ENCODE results near the gene RFTN1.

The RFTN1 gene

DNA sequence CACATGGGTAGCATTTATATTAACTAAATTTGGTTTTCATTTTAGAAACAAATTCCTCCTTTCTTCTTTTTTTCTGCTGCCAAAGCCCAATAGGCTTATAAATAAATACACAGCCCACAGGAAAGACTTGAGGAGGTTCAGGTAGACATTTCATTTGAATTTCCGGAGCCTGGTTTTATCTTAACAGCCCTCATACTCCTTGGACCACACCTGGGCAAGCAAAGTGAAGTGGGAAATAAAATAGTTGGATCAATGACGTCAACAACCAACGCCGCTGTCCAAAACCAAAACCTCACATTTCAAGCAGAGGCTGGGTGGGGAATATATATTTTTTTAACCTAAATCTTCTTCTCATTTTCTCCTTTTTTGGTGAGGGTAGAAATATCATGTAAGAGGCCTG is 53.2 kb downstream of the RFTN1 start:
- DNase-seq (ENCODE audit: low read depth): no peak
- H3K4me3 ChIP-seq (ENCODE audit: low read length): no peak overlapping the region
- TF ChIP-seq, protein P1, sequence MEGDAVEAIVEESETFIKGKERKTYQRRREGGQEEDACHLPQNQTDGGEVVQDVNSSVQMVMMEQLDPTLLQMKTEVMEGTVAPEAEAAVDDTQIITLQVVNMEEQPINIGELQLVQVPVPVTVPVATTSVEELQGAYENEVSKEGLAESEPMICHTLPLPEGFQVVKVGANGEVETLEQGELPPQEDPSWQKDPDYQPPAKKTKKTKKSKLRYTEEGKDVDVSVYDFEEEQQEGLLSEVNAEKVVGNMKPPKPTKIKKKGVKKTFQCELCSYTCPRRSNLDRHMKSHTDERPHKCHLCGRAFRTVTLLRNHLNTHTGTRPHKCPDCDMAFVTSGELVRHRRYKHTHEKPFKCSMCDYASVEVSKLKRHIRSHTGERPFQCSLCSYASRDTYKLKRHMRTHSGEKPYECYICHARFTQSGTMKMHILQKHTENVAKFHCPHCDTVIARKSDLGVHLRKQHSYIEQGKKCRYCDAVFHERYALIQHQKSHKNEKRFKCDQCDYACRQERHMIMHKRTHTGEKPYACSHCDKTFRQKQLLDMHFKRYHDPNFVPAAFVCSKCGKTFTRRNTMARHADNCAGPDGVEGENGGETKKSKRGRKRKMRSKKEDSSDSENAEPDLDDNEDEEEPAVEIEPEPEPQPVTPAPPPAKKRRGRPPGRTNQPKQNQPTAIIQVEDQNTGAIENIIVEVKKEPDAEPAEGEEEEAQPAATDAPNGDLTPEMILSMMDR (conservative IDR thresholded peaks at IDR 0.05; ENCODE audit: low read length): no peak

DNA sequence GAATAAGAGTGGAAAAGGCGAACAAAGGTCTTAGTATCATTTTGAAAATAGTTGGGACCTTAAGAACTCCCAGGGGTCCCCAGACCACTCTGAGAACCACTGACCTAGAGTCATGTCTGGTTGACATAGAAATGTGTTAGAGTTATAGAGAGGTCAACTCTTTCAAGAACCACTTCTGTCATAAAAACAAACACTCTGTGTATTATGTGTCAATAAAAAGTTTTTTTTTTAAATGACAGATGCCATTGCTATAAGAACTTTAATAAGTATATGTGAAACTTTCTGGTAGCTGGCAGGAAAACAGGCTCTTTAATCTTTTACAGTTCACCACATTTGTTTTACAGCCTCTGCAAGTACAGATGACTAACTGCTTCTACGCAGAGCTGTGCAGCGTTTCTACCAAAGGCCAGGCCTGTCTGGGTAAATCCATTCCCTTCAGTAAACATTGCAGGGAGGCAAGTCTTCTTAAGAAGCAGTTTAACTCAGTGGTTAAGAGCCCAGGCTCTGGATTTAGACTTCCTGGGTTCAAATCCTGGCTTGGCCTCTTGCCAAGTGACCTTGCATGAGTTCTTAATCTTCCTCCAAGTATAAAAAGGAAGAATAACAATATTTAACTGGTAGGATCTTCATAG is 56.6 kb downstream of the RFTN1 start:
- TF ChIP-seq, protein P1 (conservative IDR thresholded peaks at IDR 0.05; ENCODE audit: low read length): no peak
- peak; percentile 50 for DNase-seq (ENCODE audit: low read depth)
- no peak overlapping the region for H3K4me3 ChIP-seq (ENCODE audit: low read length)

DNA sequence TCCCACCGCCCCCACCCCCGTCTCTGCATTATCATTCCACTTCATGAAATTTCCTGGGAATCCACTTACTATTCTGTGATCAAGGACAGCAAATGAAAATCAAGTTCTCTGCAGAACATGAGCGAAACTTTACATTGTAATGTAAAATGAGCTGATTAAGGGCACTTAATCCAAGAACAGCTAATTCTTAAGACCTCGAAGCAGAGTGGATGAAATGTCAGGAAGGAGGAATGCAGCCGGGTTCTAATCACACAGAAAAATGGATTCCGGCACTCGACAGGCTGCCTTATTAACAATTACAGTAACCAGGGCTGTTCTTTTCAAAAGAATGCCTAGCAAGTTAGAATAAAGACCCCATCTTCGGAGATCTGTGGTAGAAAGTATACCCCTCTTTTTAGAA is 57.5 kb downstream of the RFTN1 start:
- no peak overlapping the region for H3K4me3 ChIP-seq (ENCODE audit: low read length)
- TF ChIP-seq, protein P1 (conservative IDR thresholded peaks at IDR 0.05; ENCODE audit: low read length): no peak
- no peak for DNase-seq (ENCODE audit: low read depth)

DNA sequence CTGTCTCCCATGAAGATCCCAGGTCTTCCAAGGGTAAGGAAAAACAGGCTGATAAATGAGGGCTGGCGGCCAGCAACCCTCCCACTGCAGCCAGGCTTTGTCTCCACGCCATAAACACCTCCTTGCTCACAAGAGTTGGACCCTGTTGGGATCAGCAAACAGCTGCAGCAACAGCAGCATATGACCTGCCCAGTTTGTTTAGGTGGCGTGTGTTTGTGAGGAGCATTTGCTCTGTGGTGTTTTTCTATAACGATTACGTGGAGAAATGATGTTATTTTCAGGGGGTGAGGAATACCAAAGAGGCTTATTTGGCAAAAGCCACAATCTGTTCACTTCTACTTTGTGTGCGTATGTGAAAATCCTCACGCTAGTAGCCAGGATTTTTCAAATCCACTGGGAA is 58.5 kb downstream of the RFTN1 start:
- DNase-seq (ENCODE audit: low read depth): no peak
- no peak overlapping the region for H3K4me3 ChIP-seq (ENCODE audit: low read length)
- TF ChIP-seq, protein P1 (conservative IDR thresholded peaks at IDR 0.05; ENCODE audit: low read length): no peak

DNA sequence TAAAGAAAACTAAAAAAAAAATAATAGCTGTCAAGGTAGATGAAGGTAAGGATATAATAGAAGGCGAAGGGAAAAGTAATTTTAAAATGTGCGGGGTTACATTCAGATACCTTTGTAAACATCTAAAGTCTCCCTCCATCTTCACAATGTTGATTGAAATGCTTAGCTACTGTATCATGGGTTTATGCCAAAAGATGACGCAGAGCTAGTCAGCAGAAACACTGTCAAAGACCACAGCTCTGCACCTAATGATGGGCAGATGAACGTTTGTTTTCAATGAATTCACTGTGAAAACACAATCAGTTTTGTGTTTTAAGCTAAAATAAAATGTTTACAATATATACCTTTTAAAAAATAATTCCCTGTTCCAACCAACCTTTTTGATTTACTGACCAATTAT is 61.2 kb downstream of the RFTN1 start:
- H3K4me3 ChIP-seq (ENCODE audit: low read length): no peak overlapping the region
- peak; percentile 60 for DNase-seq (ENCODE audit: low read depth)
- TF ChIP-seq, protein P1 (conservative IDR thresholded peaks at IDR 0.05; ENCODE audit: low read length): no peak

DNA sequence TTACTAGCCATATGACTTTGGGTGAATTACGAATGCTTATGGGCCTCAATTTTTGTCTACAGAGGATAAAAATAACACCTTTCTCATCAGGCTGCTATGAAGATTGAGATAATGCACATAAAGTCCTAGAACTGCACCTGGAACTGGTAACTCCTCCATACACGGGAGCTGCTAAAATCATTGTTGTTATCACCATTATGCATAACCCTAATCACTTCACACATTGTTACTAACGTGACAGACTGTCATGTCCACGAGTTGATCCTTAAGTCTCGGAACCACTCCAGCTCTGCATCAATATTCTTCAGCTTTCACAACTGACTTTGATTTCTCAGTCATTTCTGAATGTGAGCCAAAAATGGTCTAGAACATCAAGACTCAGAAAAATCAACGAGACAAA is 64.1 kb downstream of the RFTN1 start:
- no peak for DNase-seq (ENCODE audit: low read depth)
- H3K4me3 ChIP-seq (ENCODE audit: low read length): no peak overlapping the region
- TF ChIP-seq, protein P1 (conservative IDR thresholded peaks at IDR 0.05; ENCODE audit: low read length): no peak

DNA sequence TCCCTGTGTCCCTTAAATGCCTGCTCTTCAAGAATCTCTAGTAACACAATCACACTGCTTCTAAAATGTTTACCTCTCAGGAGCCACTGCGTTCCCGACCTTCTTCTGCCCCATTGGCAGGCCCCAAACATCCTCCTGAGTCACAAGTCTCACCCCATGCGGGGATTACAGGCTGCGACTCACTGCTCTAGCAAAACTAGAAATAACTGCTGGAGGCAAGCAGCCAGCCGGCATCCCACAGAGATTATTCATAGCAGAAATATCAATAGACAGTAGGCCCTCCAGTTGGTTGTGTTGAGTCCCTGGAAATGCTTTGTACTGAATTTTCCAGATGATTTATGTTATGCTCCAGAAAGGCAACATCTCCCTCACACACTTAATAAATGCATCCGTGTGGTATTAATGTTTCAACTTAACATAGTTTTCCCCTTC is 64.8 kb downstream of the RFTN1 start:
- H3K4me3 ChIP-seq (ENCODE audit: low read length): no peak overlapping the region
- TF ChIP-seq, protein P1 (conservative IDR thresholded peaks at IDR 0.05; ENCODE audit: low read length): no peak
- peak; percentile 98 for DNase-seq (ENCODE audit: low read depth)

All from AG10803 (cell line).